ENCODE data around the gene MYL9. TPM values are rescaled to one million over a fixed set of nuclear protein-coding genes. Genes with fewer than 3 reads are reported as not detected.

The MYL9 gene
- total and polyA plus RNA-seq, 9 donors, result 69.5 to 1,408 (median 681) TPM

GRCh38 chr20:36543184-36544133 is 2.1 kb downstream of the MYL9 start:
- H3K27me3 ChIP-seq, result no peaks in the 10 kb centered on the region
- TF ChIP-seq CTCF (IDR thresholded peaks at IDR 0.05) (no peak), POLR2A (IDR thresholded peaks at IDR 0.05) (no peak)
- H3K9me3 ChIP-seq, result no peaks in the 10 kb centered on the region
- no peaks in the 10 kb centered on the region for H3K36me3 ChIP-seq
- H3K4me3 ChIP-seq, result peak overlapping the region; percentile 90
- WGBS, 3 donors, result 13 to 23% (median 22%) methylated on average over 12 to 14 of the region's 14 CpGs
- H3K27ac ChIP-seq, result peak overlapping the region; percentile 89 to 94
- peak; percentile 72 to 87 (median 83) for DNase-seq
- peaks cover 23% of the 10 kb centered on the region for H3K4me1 ChIP-seq (ENCODE audit: insufficient read depth)
- intact Hi-C loops (cut with DNase I), result loop anchor here in 3 of 4 donors (5.0 to 10.0 kb wide), 3 partner anchors 76 to 799 kb away; partner anchors contain the start of gene RBM39 (in 1 of the 3)

- Histone ChIP-seq H3K4me1 (ENCODE audit: insufficient read depth) (peaks cover 18% of the 10 kb centered on the region), H3K36me3 (no peaks in the 10 kb centered on the region), H3K9me3 (no peaks in the 10 kb centered on the region), H3K27me3 (no peaks in the 10 kb centered on the region), H3K4me3 (peak overlapping the region; percentile 90), H3K27ac (peak overlapping the region; percentile 89 to 94)
- intact Hi-C loops (cut with DNase I), result loop anchor here in 3 of 4 donors (5.0 to 10.0 kb wide), 3 partner anchors 77 to 800 kb away; partner anchors contain the start of gene RBM39 (in 1 of the 3)
- WGBS, 3 donors, result 31 to 44% (median 38%) methylated on average over 15 of the region's 15 CpGs
- TF ChIP-seq POLR2A (IDR thresholded peaks at IDR 0.05) (no peak), EP300 (IDR thresholded peaks at IDR 0.05) (no peak), CTCF (IDR thresholded peaks at IDR 0.05) (no peak)
- DNase-seq, result peak in 3 of 5 donors; percentile 45 to 61 (median 57)
These were observed 3.1 kb downstream of the MYL9 start for GRCh38 chr20:36544134-36545018.

GRCh38 chr20:36546111-36546736 is 4.9 kb downstream of the MYL9 start:
- Histone ChIP-seq H3K27ac (peak overlapping the region in 1 of 2 donors; percentile 52), H3K4me1 (ENCODE audit: insufficient read depth) (peaks cover 21% of the 10 kb centered on the region), H3K9me3 (no peaks in the 10 kb centered on the region), H3K36me3 (no peaks in the 10 kb centered on the region), H3K4me3 (no peak overlapping the region), H3K27me3 (no peaks in the 10 kb centered on the region)
- 55 to 64% (median 60%) methylated on average over 14 of the region's 14 CpGs for WGBS, 3 donors
- TF ChIP-seq EP300 (IDR thresholded peaks at IDR 0.05), result no peak
- no peak for TF ChIP-seq CTCF (IDR thresholded peaks at IDR 0.05)
- TF ChIP-seq POLR2A (IDR thresholded peaks at IDR 0.05), result no peak
- intact Hi-C loops (cut with DNase I), result loop anchor here in 1 of 4 donors (10.0 kb wide), 1 partner anchor 801 kb away; the partner anchor contains the start of gene RBM39
- no peak for DNase-seq

Measured in ovary (tissue), 9 donors.